Transverse colon (tissue), 4 donors: ENCODE measurements around the gene USP6NL.
"Not testable (repeated sequence)": the region's sequence is repeated elsewhere in the genome, so short reads cannot be mapped to it uniquely, and the experiment has no call there.

Experiments
- CTCF ChIP-seq, 5 experiments: fragments of 200-600 bp in 3 of 5; fragments of 450-650 bp in 2 of 5; sonication (generic) in 3 of 5; IDR thresholded peaks; 1 replicate in 2 of 5; 2 replicates in 3 of 5; pipeline ENCODE4 v1.5.1; 2016 to 2017; ENCODE audit warnings: antibody characterized with exemption in 5 of 5, inconsistent platforms in 3 of 5, mild to moderate bottlenecking in 2 of 5, moderate library complexity in 1 of 5
- POLR2A ChIP-seq: fragments of 450-650 bp; IDR thresholded peaks from one replicate; pipeline ENCODE4 v1.6.1; 2016; ENCODE audit warnings: antibody characterized with exemption, mild to moderate bottlenecking, moderate library complexity
- POLR2AphosphoS5 ChIP-seq, 3 donors: sonication (generic); formaldehyde crosslinking; IDR thresholded peaks; one replicate each; pipeline ENCODE4 v1.6.1; 2016; ENCODE audit warnings: antibody characterized with exemption in 3 of 3

- not testable (repeated sequence) for TF ChIP-seq POLR2A; CTCF (IDR thresholded peaks at IDR 0.05); POLR2AphosphoS5 (IDR thresholded peaks at IDR 0.05)
These were observed 116.5 kb downstream of the USP6NL start for GRCh38 chr10:11494923-11495322.
